ACHN (cell line): ENCODE measurements around the gene SPTBN1.
"Not testable (repeated sequence)": the region's sequence is repeated elsewhere in the genome, so short reads cannot be mapped to it uniquely, and the experiment has no call there.

Source experiments
- DNase-seq: peaks from one replicate; pipeline ENCODE4 v3.0.0-alpha.2; 2015
- in situ Hi-C: cut with HindIII; loops from 2 replicates; pipeline ENCODE4 v1.10.0; 2017; ENCODE audit warnings: low sequenced_read_pairs, low pct_ligation_motif_present, low pct_unique_long_range_greater_than_20kb

SPTBN1 gene

DNA sequence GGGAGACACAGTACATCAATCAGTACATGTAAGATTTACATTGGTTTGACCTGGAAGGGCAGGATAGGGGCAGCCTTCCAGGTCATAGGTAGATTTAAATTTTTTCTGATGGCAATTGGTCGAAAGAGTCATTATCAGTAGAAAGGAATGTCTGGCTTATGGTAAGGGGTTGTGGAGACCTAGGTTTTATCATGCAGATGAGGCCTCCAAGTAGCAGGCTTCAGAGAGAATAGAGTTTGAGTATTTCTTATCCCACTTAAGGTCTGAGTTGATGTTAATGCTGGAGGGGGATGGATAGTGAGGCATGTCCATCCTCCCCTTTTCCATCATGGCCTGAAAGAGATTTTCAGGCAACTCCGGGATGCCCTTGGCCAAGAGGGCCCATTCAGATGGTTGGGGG lies 60.7 kb downstream of the SPTBN1 start:
- in situ Hi-C loops = no loop called here
- DNase-seq = no peak

DNA sequence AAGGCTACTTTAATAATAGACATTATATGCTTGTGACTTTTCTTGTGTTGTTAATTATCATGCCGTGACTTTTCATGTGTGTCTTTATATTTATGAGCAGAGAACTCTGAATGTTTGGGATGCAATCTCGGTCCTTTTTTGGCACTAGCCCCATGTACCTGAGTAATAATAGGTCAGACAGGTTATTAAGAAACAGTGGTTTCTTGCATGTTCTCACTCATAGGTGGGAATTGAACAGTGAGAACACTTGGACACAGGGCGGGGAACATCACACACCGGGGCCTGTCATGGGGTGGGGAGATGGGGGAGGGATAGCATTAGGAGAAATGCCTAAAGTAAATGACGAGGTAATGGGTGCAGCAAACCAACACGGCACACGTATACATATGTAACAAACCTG lies 61.9 kb downstream of the SPTBN1 start:
- in situ Hi-C loops = not testable (repeated sequence)

DNA sequence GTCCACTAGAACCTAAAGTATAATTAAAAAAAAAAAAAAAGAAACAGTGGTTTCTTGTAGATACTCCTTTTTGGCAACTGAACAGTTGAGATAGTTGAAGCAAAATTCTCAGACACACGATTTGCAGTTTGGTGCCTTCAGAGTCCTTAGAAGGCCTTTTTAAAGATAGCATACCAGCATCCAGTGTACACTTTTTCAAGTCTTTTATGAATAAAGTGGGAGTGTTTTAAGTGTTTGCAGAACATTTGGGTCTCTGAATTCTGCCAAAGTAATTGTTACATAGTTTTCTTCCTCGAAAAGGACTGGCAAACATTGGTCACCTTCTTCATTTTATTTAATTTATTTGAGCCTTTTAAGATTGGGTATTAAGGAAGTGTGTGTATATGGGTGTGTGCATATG lies 62.3 kb downstream of the SPTBN1 start:
- in situ Hi-C loops = no loop called here
- no peak for DNase-seq

More for the DNA sequence above, 61.9 kb downstream of the SPTBN1 start:
- DNase-seq = not testable (repeated sequence)

DNA sequence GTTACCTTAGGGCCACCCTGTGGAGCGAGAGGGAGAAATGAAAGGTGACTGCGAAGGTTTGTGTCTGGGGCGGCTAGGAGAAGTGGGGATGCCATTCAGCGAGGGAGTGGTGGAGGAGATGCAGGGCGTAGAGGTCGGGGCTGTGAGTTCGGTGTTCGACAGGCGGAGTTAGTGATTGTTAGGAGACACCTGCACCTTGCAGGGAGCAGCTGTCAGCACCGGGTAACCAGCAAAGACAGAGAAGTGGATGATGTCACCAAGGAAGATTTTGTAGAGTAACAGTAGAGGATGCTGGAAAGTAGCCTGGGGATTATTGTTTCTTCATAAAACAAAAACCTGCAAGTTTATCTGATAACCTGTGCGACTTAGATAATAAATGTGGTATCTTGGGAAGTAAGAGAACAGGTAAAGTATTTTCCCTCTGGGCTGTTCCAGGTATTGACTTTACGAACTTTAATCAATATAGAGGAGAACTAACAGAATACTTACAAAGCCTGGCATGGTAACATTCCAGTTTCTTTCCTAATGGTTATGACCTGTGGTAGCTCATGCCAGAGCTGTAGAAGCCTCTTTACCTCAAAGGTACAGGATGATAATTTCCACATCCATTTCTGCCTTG lies 63.8 kb downstream of the SPTBN1 start:
- no peak for DNase-seq
- in situ Hi-C loops = no loop called here

DNA sequence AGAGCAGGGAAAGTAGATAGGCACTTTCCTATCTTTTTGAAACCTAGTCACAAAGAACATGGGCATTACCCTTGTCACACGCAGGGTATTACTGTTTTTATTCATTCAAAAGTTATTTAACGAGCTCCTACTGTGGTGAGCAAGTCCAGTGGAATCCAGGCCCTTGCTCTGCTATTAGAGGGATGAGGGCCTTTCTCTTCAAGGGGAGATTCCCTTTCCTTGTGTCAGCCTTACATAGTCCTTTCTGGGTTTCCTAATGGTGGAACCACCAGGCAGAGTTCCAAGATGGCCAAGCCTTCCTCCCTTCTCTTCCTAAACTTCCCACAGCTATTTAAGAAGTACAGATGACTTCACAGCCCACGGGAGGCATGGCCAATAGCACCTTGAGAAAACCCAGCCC lies 64.6 kb downstream of the SPTBN1 start:
- DNase-seq = peak; percentile 82
- in situ Hi-C loops = no loop called here

DNA sequence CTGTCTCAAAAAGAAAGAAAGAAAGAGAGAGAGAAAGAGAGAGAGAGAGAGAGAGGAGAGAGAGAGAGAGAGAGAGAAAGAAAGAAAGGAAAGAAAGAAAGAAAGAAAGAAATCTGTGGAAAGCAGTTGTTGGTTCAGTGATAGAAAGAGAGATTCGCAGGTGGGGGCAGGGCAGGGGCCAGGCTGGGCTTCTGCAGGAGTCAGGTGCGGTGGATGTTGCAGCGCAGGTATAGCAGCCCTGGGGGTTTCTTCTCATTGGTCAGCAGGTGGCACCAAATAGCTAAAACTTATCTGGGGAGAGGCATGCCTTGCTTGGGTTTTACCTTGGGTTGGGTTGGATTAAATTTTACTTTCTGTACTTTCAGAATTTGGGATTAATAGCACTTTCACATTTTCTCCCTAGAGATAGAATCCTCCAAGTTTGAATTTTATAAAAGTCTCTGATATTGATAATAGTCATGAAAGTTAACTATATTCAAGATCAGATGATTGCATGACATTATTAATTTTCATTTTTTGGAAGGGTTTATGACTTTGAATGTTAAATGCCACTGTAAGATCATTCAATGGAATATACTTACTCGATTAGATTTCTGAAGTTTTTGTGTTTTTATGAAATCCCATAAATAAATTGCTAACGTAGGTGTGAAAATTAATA lies 66.6 kb downstream of the SPTBN1 start:
- peak; percentile 81 for DNase-seq
- in situ Hi-C loops = no loop called here

DNA sequence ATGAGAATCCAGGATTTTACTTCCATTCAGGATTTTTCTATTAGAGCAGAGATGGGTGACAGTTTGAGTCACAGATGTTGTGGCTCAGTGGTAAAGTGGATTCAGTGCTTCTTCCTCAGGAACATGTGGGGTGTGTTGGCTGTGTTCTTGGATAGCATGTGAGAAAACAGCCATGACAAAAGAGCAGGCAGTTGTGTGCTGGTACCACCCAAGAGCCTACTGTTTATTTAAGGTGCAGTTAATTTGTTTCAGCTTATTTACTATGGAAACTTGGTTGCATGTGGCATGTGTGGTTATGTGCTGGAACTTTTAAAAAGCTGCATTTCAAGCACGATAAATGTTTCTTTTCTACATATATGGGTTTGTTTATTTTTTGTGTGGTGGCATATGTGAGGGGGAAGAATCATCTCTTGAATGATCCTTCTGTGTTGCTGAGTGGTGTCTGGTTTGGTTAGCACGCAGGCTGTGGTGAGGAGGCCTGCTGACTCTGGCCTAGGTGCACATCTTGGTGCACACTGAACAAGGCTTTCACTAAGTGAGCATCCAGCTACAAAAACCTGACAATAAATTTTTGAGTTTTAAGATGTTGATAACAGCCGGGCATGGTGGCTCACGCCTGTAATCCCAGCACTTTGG lies 67.3 kb downstream of the SPTBN1 start:
- DNase-seq = no peak
- in situ Hi-C loops = no loop called here

DNA sequence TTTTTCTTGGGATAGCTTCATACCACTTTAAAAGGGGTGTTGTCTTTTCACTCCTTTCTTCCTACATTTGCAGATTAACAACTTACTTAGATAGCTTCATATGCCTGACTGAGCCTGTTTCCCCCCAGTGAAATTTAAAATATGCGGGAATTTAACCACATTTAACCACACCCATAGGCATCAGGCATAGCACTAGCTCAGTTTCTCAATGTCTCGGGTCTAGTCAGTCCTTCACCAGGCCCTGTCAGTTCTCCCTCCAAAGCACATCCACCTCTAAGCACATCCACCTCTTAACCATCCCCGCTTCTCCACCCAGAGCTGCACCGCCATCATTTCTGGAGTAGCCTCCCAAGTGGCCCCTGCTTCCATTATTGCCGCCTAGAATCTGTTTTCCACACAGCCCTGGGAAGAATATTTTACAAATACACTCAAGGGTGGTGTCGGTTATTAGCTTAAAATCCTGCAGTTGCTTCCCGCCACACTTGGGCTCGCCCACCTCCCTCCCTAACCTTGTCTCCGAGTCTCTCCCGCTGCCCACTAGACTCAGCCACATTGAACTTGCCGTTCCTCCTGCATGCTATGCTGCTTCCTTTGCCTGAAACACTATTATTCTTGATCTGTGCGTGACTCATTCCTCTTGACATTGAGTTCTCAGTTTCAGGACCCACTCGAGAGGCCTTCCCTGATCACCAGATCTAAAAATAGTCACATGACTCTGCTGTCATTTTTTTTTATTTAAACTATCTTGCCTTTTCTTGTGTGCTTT lies 68.3 kb downstream of the SPTBN1 start:
- in situ Hi-C loops = no loop called here

DNA sequence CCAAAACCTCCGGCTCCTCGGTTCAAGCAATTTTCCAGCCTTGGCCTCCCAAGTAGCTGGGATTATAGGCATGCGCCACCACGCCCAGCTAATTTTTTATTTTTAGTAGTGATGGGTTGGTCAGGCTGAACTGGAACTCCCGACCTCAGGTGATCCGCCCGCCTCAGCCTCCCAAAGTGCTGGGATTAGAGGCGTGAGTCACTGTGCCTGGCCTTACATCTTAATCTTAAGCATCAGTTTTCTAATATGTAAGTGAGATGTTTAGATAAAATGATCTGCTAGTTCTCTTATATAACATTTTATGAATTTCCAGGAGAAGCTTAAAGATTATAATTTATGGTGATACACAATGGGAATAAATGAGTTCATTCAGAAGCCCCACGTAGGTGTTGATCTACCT lies 69.2 kb downstream of the SPTBN1 start:
- in situ Hi-C loops = no loop called here
- no peak for DNase-seq

More for the DNA sequence above, 68.3 kb downstream of the SPTBN1 start:
- peak; percentile 94 for DNase-seq

DNA sequence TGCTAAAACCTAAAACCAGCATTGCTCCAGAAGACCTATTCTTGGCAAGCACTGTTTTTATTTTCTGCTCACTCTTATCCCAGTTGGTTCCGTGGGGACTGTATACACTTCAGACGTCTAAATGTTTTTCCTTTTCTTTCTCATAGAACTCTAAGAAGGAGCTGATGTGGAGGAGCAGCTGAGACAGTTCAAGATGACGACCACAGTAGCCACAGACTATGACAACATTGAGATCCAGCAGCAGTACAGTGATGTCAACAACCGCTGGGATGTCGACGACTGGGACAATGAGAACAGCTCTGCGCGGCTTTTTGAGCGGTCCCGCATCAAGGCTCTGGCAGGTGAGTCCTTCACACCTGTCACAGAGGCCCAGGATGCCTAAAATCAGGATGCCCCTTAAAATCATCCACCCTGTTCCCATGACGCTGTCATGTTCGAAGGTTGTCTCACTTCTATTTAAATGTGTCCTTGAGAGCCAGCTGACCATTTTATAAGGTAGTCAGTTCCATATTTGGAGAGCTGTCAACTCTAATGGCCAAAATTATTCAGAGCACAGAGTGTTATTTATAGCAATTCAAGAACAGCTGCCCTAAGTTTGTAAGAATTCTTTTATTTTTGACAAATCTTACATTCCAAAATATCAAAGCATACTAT lies 70.2 kb downstream of the SPTBN1 start:
- DNase-seq = no peak
- in situ Hi-C loops = no loop called here

DNA sequence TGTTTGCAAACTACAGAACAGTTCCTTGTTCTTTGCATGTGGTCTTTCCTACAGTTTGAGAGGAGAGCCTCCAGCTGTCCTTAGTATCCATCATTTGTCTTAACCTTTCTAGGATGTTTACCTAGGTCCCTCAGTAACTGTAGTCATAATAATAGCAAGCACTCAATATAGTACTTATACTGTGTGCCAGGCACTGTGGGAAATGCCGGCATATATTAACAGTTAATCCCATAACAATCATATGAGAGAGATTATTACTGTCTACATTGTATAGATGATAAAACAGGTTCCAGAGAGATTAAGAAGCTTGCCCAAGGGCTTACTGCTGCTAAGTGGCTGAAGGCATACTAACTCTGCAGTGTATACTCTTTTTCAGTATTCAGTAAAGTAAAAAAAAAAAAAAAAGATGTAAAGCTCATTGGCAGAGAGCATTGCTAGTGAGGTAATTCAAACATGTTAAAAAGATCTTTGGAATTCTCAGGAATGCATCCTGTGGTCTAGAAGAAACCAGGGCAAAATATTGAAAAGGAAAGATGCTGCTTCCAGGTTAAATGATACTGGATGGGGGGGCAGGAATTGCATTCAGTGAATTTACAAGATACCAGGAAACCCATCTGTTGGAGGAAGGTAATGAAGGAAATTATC lies 72.3 kb downstream of the SPTBN1 start:
- peak; percentile 53 for DNase-seq
- in situ Hi-C loops = no loop called here

DNA sequence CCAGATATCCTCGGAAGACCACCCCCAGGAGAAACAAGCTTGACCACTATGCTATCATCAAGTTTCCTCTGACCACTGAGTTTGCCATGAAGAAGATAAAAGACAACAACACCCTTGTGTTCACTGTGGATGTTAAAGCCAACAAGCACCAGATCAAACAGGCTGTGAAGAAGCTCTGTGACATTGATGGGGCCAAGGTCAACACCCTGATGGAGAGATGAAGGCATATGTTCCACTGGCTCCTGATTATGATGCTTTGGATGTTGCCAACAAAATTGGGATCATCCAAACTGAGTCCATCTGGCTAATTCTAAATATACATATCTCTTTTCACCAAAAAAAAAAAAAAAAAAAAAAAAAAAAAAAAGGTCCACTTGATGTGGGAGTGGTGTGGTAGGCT lies 73.4 kb downstream of the SPTBN1 start:
- in situ Hi-C loops, DNase-seq: not testable (repeated sequence)

DNA sequence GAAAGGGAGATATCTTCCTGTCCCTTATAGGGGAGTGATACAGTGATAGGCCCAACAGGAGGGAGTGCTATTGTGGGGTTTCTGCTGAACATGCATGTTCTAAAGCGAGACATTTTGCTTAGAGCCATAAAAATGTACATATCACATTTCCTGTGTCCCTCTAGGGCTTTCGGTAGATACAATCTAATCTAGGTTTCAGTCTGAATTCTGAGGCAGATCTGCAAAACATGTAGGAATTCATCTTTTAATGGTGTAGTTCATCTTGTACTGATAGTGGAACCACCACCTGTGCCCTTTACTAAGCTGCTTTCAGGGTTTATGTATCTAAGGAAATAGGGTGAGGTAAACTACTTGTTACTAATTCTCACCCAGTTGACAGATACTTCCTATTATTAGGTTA lies 73.8 kb downstream of the SPTBN1 start:
- in situ Hi-C loops = no loop called here
- no peak for DNase-seq

DNA sequence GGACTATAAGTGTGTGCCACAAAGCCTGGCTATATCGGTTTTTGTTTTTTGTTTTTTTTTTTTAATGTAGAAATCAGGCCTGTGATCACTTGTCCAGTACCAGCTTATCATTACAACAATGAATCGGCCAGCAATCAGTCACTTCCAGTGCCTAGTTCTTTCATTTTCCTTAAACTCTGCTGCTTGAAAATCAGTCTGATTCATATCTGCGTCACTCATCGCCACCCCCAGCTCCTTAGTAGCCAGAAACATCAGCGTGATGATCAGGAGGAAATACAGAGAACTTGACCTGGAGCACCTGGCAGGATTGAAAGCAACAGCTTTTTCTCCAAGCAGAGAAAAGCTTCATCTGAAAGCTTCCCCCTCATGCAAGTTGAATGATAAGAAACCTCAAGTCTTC lies 75.4 kb downstream of the SPTBN1 start:
- in situ Hi-C loops = no loop called here
- peak; percentile 84 for DNase-seq

DNA sequence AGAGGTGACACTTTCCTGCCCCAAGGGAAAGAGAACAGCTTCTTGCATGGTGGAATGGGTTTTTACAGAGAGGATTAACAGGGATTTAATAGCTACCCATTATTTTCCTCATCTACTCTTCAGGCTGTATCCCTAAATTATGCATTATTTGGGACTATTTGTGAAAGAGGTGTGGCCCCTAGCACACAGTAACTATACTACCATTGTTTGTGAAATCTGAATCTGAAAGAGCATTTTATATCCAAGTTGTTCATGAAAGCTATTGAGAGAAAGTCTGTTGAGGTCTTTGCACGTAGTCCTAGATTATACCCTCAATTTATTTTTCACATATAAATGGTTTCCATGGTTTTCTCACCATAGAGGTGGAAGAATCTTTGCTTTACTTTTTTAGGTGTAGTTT lies 78.1 kb downstream of the SPTBN1 start:
- no peak for DNase-seq
- in situ Hi-C loops = no loop called here

DNA sequence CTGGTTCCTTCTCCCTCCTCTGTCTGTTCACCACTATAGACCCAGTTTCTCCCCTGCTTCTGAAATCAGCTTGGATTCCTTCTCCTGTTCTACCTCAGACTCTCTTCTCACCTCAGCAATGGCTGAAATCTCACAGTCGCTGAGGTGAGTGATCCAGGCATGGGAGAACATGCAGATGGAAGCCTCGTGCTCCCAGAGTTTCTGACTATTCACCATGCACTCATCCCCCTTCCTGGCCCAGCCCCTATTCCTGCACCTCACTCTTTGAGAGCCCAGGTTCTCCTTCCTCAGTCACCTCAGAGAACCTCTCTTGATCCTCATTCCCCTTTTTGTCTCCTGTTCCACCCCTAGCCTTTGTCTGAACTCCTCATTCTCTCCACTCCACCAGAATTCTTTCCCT lies 78.5 kb downstream of the SPTBN1 start:
- in situ Hi-C loops = no loop called here
- DNase-seq = no peak

DNA sequence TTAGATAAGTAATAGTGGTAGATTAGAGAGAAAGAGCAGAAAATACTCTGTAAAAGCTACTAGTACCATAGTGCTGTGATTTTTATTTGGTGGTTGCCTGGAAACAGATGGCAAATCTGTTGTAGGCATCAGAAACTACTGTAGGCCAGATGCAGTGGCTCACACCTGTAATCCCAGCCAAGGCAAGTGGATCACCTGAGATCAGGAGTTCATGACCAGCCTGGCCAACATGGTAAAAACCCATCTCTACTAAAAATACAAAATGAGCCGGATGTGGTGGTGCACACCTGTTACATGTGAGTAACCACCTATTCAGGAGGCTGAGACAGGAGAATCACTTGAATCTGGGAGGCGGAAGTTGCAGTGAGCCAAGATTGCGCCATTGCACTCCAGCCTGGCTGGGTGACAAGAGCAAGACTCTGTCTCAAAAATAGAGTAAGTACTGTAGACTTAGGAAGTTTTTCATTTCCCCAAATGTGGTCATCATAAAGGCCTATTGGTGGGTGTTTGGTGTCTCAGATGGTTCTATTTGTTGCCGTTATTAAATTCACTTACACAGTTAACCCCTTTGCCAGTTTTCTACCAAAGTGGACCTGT lies 79.6 kb downstream of the SPTBN1 start:
- DNase-seq = no peak
- in situ Hi-C loops = no loop called here

DNA sequence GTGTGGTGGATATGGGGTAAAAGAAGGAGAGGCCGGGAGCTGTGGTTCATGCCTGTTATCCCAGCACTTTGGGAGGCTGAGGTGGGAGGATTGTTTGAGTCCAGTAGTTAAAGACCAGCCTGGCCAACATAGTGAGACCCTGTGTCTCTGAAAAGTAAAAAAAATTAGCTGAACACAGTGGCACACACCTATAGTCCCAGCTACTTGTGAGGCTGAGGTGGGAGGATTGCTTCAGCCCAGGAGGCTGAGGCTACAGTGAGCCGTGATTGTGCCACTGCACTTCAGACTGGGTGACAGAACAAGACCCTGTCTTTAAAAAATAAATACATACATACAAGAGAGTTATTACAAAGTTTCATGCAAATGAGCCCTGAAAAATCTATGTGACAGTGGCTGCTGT lies 80.6 kb downstream of the SPTBN1 start:
- in situ Hi-C loops = no loop called here
- no peak for DNase-seq
